HepG2 (cell line): ENCODE measurements around the gene CCDC88B. TPM values are rescaled to one million over a fixed set of nuclear protein-coding genes. Genes with fewer than 3 reads are reported as not detected.

ENCODE experiments used
- NCOA5 ChIP-seq: sonication (generic); formaldehyde crosslinking; IDR thresholded peaks from 2 replicates; pipeline ENCODE4 v1.4.0; 2020; ENCODE audit warnings: missing genetic modification reagents
- SAP130 ChIP-seq: IDR thresholded peaks from 2 replicates; pipeline ENCODE4 v1.6.1; 2016; ENCODE audit warnings: low read depth
- ZC3H13 ChIP-seq: sonication (generic); formaldehyde crosslinking; IDR thresholded peaks from 2 replicates; pipeline ENCODE4 v1.8.1; 2023; ENCODE audit warnings: mild to moderate bottlenecking, missing genetic modification reagents, moderate library complexity
- ZNF205 ChIP-seq: IDR thresholded peaks from 2 replicates; pipeline ENCODE4 v1.6.1; 2018; ENCODE audit warnings: missing biosample characterization, missing genetic modification reagents
- ZNF282 ChIP-seq: fragments of 450-650 bp; IDR thresholded peaks from 2 replicates; pipeline ENCODE4 v1.6.1; 2018; ENCODE audit not compliant: partially characterized antibody
- polyA plus RNA-seq, 8 experiments: library from polyadenylated mRNA; depleted of rRNA in 3 of 8; stranded (reverse) in 7 of 8; unstranded in 1 of 8; fragments of >200 nt; fragmentation: Illumina TruSeq in 4 of 8; extraction: Trizol in 4 of 8; gene quantifications; 2 replicates each; pipeline versions ENCODE4 v1.2.1 to v1.2.3, GENCODE V29; 2011 to 2016; ENCODE audit warnings: low read depth in 4 of 8, missing spikeins in 1 of 8, mixed read lengths in 1 of 8; ENCODE audit not compliant: insufficient read depth in 1 of 8
- total RNA-seq, 5 experiments: library from RNA; depleted of rRNA; stranded (reverse); fragments of >200 nt; fragmentation: Illumina TruSeq; extraction: Trizol; gene quantifications; 2 replicates each; pipeline ENCODE4 v1.2.3, GENCODE V29; 2016; ENCODE audit warnings: low read depth in 1 of 5
- TF ChIP-seq, protein P1 (sequence below): sonication (generic); formaldehyde crosslinking; IDR thresholded peaks from one replicate; pipeline ENCODE4 v1.5.1; 2020; ENCODE audit warnings: mild to moderate bottlenecking, missing genetic modification reagents; ENCODE audit errors: not compliant biosample characterization
- TF ChIP-seq, protein P2 (sequence below): IDR thresholded peaks from 2 replicates; pipeline ENCODE4 v1.6.1; 2012; ENCODE audit warnings: low read length, improper control_type of control experiment
- TF ChIP-seq, protein P3 (sequence below): sonication (generic); formaldehyde crosslinking; IDR thresholded peaks from 2 replicates; pipeline ENCODE4 v1.4.0; 2020; ENCODE audit warnings: missing genetic modification reagents, borderline replicate concordance
- TF ChIP-seq, protein P4 (sequence below): sonication (generic); formaldehyde crosslinking; IDR thresholded peaks from 2 replicates; pipeline ENCODE4 v1.4.0; 2020; ENCODE audit warnings: missing genetic modification reagents, mild to moderate bottlenecking, borderline replicate concordance

The CCDC88B gene
- total and polyA plus RNA-seq, 2 of the 13 experiments (the other 11 are each of a cell fraction or from before 2014, with no cell fraction given) = 3.6 to 4.8 TPM

DNA sequence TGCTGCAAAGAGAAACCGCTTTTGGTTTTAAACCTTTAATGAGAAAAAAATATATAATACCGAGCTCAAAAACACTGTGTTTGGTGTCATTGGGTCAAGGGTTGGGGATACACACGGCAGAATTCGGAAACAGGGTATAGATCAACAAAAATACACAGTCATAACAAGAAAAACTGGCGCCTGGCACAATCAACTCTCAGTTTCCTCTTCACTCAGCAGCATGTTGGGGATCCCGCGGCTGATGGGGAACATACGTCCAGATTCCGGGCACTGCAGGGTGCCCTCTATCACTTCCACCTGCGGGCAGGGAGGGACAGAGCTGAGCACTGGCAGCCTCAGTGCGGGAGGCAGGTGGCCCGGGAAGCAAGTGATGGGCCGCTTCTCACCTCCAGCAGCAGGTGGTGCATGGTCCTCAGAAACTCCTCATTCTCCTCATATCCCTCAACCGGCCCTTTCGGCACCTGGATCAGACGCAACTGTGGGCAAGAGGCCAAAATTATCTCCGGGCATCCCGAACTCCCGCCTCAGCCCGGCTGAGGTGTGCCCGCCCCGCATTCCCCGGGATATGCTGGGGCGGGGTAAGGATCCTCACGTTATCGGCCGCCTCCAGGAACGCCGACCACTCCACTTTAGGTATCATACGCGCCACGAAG is 23.2 kb upstream of the CCDC88B start (continued):
- TF ChIP-seq, protein P1, sequence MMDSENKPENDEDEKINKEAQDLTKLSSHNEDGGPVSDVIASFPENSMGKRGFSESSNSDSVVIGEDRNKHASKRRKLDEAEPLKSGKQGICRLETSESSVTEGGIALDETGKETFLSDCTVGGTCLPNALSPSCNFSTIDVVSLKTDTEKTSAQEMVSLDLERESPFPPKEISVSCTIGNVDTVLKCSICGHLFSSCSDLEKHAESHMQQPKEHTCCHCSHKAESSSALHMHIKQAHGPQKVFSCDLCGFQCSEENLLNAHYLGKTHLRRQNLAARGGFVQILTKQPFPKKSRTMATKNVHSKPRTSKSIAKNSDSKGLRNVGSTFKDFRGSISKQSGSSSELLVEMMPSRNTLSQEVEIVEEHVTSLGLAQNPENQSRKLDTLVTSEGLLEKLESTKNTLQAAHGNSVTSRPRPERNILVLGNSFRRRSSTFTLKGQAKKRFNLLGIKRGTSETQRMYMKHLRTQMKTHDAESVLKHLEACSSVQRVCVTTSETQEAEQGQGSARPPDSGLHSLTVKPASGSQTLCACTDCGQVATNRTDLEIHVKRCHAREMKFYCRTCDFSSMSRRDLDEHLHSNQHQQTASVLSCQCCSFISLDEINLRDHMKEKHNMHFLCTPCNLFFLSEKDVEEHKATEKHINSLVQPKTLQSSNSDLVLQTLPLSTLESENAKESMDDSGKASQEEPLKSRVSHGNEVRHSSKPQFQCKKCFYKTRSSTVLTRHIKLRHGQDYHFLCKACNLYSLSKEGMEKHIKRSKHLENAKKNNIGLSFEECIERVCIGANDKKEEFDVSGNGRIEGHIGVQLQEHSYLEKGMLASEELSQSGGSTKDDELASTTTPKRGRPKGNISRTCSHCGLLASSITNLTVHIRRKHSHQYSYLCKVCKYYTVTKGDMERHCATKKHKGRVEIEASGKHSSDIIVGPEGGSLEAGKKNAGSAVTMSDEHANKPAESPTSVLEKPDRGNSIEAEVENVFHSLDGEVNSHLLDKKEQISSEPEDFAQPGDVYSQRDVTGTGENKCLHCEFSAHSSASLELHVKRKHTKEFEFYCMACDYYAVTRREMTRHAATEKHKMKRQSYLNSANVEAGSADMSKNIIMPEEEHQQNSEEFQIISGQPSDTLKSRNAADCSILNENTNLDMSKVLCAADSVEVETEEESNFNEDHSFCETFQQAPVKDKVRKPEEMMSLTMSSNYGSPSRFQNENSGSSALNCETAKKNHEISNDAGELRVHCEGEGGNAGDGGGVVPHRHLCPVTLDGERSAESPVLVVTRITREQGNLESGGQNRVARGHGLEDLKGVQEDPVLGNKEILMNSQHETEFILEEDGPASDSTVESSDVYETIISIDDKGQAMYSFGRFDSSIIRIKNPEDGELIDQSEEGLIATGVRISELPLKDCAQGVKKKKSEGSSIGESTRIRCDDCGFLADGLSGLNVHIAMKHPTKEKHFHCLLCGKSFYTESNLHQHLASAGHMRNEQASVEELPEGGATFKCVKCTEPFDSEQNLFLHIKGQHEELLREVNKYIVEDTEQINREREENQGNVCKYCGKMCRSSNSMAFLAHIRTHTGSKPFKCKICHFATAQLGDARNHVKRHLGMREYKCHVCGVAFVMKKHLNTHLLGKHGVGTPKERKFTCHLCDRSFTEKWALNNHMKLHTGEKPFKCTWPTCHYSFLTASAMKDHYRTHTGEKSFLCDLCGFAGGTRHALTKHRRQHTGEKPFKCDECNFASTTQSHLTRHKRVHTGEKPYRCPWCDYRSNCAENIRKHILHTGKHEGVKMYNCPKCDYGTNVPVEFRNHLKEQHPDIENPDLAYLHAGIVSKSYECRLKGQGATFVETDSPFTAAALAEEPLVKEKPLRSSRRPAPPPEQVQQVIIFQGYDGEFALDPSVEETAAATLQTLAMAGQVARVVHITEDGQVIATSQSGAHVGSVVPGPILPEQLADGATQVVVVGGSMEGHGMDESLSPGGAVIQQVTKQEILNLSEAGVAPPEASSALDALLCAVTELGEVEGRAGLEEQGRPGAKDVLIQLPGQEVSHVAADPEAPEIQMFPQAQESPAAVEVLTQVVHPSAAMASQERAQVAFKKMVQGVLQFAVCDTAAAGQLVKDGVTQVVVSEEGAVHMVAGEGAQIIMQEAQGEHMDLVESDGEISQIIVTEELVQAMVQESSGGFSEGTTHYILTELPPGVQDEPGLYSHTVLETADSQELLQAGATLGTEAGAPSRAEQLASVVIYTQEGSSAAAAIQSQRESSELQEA = no peak
- TF ChIP-seq SAP130 (CRISPR knock-in tag) = no peak
- 0 out of 2 replicates have a peak, but pooled peaks have one; percentile 22 for TF ChIP-seq NCOA5 (CRISPR knock-in tag)
- 0 out of 2 replicates have a peak, but pooled peaks have one; percentile 23 for TF ChIP-seq ZC3H13 (CRISPR knock-in tag)
- TF ChIP-seq, protein P2, sequence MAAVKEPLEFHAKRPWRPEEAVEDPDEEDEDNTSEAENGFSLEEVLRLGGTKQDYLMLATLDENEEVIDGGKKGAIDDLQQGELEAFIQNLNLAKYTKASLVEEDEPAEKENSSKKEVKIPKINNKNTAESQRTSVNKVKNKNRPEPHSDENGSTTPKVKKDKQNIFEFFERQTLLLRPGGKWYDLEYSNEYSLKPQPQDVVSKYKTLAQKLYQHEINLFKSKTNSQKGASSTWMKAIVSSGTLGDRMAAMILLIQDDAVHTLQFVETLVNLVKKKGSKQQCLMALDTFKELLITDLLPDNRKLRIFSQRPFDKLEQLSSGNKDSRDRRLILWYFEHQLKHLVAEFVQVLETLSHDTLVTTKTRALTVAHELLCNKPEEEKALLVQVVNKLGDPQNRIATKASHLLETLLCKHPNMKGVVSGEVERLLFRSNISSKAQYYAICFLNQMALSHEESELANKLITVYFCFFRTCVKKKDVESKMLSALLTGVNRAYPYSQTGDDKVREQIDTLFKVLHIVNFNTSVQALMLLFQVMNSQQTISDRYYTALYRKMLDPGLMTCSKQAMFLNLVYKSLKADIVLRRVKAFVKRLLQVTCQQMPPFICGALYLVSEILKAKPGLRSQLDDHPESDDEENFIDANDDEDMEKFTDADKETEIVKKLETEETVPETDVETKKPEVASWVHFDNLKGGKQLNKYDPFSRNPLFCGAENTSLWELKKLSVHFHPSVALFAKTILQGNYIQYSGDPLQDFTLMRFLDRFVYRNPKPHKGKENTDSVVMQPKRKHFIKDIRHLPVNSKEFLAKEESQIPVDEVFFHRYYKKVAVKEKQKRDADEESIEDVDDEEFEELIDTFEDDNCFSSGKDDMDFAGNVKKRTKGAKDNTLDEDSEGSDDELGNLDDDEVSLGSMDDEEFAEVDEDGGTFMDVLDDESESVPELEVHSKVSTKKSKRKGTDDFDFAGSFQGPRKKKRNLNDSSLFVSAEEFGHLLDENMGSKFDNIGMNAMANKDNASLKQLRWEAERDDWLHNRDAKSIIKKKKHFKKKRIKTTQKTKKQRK = no peak
- no peak for TF ChIP-seq ZNF282
- no peak for TF ChIP-seq ZNF205 (CRISPR knock-in tag)
- TF ChIP-seq, protein P3, sequence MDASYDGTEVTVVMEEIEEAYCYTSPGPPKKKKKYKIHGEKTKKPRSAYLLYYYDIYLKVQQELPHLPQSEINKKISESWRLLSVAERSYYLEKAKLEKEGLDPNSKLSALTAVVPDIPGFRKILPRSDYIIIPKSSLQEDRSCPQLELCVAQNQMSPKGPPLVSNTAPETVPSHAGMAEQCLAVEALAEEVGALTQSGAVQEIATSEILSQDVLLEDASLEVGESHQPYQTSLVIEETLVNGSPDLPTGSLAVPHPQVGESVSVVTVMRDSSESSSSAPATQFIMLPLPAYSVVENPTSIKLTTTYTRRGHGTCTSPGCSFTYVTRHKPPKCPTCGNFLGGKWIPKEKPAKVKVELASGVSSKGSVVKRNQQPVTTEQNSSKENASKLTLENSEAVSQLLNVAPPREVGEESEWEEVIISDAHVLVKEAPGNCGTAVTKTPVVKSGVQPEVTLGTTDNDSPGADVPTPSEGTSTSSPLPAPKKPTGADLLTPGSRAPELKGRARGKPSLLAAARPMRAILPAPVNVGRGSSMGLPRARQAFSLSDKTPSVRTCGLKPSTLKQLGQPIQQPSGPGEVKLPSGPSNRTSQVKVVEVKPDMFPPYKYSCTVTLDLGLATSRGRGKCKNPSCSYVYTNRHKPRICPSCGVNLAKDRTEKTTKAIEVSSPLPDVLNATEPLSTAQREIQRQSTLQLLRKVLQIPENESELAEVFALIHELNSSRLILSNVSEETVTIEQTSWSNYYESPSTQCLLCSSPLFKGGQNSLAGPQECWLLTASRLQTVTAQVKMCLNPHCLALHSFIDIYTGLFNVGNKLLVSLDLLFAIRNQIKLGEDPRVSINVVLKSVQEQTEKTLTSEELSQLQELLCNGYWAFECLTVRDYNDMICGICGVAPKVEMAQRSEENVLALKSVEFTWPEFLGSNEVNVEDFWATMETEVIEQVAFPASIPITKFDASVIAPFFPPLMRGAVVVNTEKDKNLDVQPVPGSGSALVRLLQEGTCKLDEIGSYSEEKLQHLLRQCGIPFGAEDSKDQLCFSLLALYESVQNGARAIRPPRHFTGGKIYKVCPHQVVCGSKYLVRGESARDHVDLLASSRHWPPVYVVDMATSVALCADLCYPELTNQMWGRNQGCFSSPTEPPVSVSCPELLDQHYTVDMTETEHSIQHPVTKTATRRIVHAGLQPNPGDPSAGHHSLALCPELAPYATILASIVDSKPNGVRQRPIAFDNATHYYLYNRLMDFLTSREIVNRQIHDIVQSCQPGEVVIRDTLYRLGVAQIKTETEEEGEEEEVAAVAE (CRISPR knock-in tag) = no peak
- TF ChIP-seq, protein P4, sequence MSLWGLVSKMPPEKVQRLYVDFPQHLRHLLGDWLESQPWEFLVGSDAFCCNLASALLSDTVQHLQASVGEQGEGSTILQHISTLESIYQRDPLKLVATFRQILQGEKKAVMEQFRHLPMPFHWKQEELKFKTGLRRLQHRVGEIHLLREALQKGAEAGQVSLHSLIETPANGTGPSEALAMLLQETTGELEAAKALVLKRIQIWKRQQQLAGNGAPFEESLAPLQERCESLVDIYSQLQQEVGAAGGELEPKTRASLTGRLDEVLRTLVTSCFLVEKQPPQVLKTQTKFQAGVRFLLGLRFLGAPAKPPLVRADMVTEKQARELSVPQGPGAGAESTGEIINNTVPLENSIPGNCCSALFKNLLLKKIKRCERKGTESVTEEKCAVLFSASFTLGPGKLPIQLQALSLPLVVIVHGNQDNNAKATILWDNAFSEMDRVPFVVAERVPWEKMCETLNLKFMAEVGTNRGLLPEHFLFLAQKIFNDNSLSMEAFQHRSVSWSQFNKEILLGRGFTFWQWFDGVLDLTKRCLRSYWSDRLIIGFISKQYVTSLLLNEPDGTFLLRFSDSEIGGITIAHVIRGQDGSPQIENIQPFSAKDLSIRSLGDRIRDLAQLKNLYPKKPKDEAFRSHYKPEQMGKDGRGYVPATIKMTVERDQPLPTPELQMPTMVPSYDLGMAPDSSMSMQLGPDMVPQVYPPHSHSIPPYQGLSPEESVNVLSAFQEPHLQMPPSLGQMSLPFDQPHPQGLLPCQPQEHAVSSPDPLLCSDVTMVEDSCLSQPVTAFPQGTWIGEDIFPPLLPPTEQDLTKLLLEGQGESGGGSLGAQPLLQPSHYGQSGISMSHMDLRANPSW = no peak
